HCT116 (cell line): Measurements from ENCODE around the gene CA4. TPM values are rescaled to one million over a fixed set of nuclear protein-coding genes. Genes with fewer than 3 reads are reported as not detected.

Experiments
- ATAC-seq: fragments of 200-7000 bp; cut with Tn5 transposase; 2 replicates; pipeline ENCODE4 v1.9.1; 2020; ENCODE audit warnings: mild to moderate bottlenecking, moderate library complexity
- BruUV-seq: library from RNA; stranded (reverse); fragments of 400-500 nt; replicated peaks from 2 replicates; lab custom pipeline; 2021; lab: Mats Ljungman, UMichigan
- CTCF ChIA-PET: fragments of 300-600 bp; sonication (Branson Sonifier 250); formaldehyde crosslinking; loops from one replicate; lab custom pipeline; 2021; ENCODE audit warnings: antibody characterized with exemption; lab: Charles Lee
- POLR2A ChIA-PET: fragments of 300-600, 350-600 bp; sonication (Branson Sonifier 250); formaldehyde crosslinking; loops from one replicate; lab custom pipeline; 2021; ENCODE audit warnings: antibody characterized with exemption; lab: Charles Lee
- RAD21 ChIA-PET, 2 experiments: fragments of 300-600 bp; sonication (Branson Sonifier 250); formaldehyde crosslinking; loops; one replicate each; lab custom pipeline; 2023; ENCODE audit warnings: low total read pairs in 2 of 2; ENCODE audit not compliant: uncharacterized antibody in 2 of 2, unreplicated experiment in 2 of 2, low non-redundant PET in 1 of 2; lab: Charles Lee
- DNase-seq: peaks from one replicate; pipeline ENCODE4 v3.0.0-alpha.2; 2010; ENCODE audit warnings: low read depth, low spot score
- H2AFZ ChIP-seq: fragments of 200-600 bp; shearing (Covaris generic), sonication (generic); 2 replicates; pipeline ENCODE4 v1.6.1; 2017; ENCODE audit warnings: low read depth, mixed run types, mixed read lengths, antibody characterized with exemption, low read length; ENCODE audit not compliant: poor library complexity, severe bottlenecking
- H3K27ac ChIP-seq: 2 replicates; pipeline ENCODE4 v1.5.1; 2012; ENCODE audit warnings: low read depth, low read length
- H3K27me3 ChIP-seq: fragments of 200-600 bp; sonication (generic); 2 replicates; pipeline ENCODE4 v1.6.1; 2016; ENCODE audit warnings: mixed run types, low read length, mixed read lengths; ENCODE audit not compliant: insufficient read depth
- H3K36me3 ChIP-seq, 2 experiments: fragments of 200-500 bp in 1 of 2; fragments of 200-600 bp in 1 of 2; sonication (Bioruptor generic) in 1 of 2; sonication (generic) in 1 of 2; 2 replicates each; pipeline versions ENCODE4 v1.5.1 to v1.6.1; 2014 to 2016; ENCODE audit warnings: low read length in 2 of 2, inconsistent platforms in 1 of 2, mixed read lengths in 1 of 2, mixed run types in 1 of 2; ENCODE audit not compliant: insufficient read depth in 2 of 2, control insufficient read depth in 1 of 2
- H3K4me1 ChIP-seq, 2 experiments: fragments of 200-600 bp in 1 of 2; sonication (generic) in 1 of 2; 2 replicates each; pipeline versions ENCODE4 v1.5.1 to v1.6.1; 2012 to 2017; ENCODE audit warnings: low read length in 2 of 2, inconsistent platforms in 1 of 2, mild to moderate bottlenecking in 1 of 2, mixed read lengths in 1 of 2, mixed run types in 1 of 2, moderate library complexity in 1 of 2; ENCODE audit not compliant: insufficient read depth in 2 of 2, control insufficient read depth in 1 of 2
- H3K4me2 ChIP-seq: fragments of 200-600 bp; sonication (generic); 2 replicates; pipeline ENCODE4 v1.6.1; 2017; ENCODE audit warnings: mixed run types, low read length, mixed read lengths
- H3K4me3 ChIP-seq, 2 experiments: fragments of 200-600 bp in 1 of 2; sonication (generic) in 1 of 2; replicated peaks in 1 of 2; 2 replicates each; pipeline ENCODE4 v1.5.1; 2011 to 2016; ENCODE audit warnings: low read length in 2 of 2, control low read depth in 1 of 2, low read depth in 1 of 2, mild to moderate bottlenecking in 1 of 2, mixed read lengths in 1 of 2, mixed run types in 1 of 2
- H3K79me2 ChIP-seq: fragments of 200-600 bp; sonication (generic); 2 replicates; pipeline ENCODE4 v1.6.1; 2017; ENCODE audit warnings: mild to moderate bottlenecking, mixed run types, low read length, moderate library complexity, mixed read lengths; ENCODE audit not compliant: insufficient read depth
- H3K9ac ChIP-seq: fragments of 200-600 bp; sonication (generic); 2 replicates; pipeline ENCODE4 v1.6.1; 2016; ENCODE audit warnings: low read length, mixed read lengths
- H3K9me2 ChIP-seq: fragments of 200-600 bp; sonication (generic), shearing (Covaris generic); 2 replicates; pipeline ENCODE4 v1.6.1; 2017; ENCODE audit warnings: mixed run types, mild to moderate bottlenecking, moderate library complexity; ENCODE audit not compliant: insufficient read depth
- H3K9me3 ChIP-seq, 2 experiments: fragments of 200-500 bp in 1 of 2; fragments of 200-600 bp in 1 of 2; sonication (Bioruptor generic) in 1 of 2; sonication (generic) in 1 of 2; 2 replicates each; pipeline ENCODE4 v1.6.1; 2014 to 2017; ENCODE audit warnings: low read length in 2 of 2, mixed read lengths in 2 of 2, inconsistent platforms in 1 of 2, low read depth in 1 of 2, mild to moderate bottlenecking in 1 of 2, mixed run types in 1 of 2, moderate library complexity in 1 of 2; ENCODE audit not compliant: control insufficient read depth in 1 of 2, insufficient read depth in 1 of 2
- H4K20me1 ChIP-seq: fragments of 200-600 bp; sonication (generic), shearing (Covaris generic); 2 replicates; pipeline ENCODE4 v1.6.1; 2017; ENCODE audit warnings: mixed run types, mild to moderate bottlenecking, moderate library complexity; ENCODE audit not compliant: insufficient read depth
- CEBPB ChIP-seq: IDR thresholded peaks from 2 replicates; pipeline ENCODE4 v1.6.1; 2012; ENCODE audit warnings: low read depth
- ELF1 ChIP-seq: IDR thresholded peaks from 2 replicates; pipeline ENCODE4 v1.6.1; 2012; ENCODE audit warnings: low read depth, borderline replicate concordance
- EZH2 ChIP-seq: fragments of 200-600 bp; sonication (generic); IDR thresholded peaks from 2 replicates; pipeline ENCODE4 v1.6.1; 2017; ENCODE audit warnings: antibody characterized with exemption, mixed run types
- EZH2phosphoT487 ChIP-seq: fragments of 200-600 bp; IDR thresholded peaks from 2 replicates; pipeline ENCODE4 v1.6.1; 2018; ENCODE audit warnings: antibody characterized with exemption, borderline replicate concordance
- SP1 ChIP-seq: IDR thresholded peaks from 2 replicates; pipeline ENCODE4 v1.6.1; 2012; ENCODE audit warnings: low read depth
- TCF7L2 ChIP-seq: IDR thresholded peaks from 2 replicates; pipeline ENCODE4 v1.7.0; 2011; ENCODE audit warnings: borderline replicate concordance, inconsistent platforms; ENCODE audit not compliant: insufficient read depth, insufficient read length; ENCODE audit errors: extremely low read depth
- YY1 ChIP-seq: IDR thresholded peaks from 2 replicates; pipeline ENCODE4 v1.6.1; 2011; ENCODE audit warnings: low read length, low read depth, moderate library complexity, mild to moderate bottlenecking; ENCODE audit not compliant: insufficient replicate concordance; ENCODE audit errors: extremely low read depth
- ZFX ChIP-seq: fragments of 450-650 bp; IDR thresholded peaks from 2 replicates; pipeline ENCODE4 v1.6.1; 2017
- intact Hi-C: fragments of 100-400 bp; cut with micrococcal nuclease; formaldehyde crosslinking; loops from 2 replicates; pipeline ENCODE4 v1.10.0; 2022
- total RNA-seq: library from RNA; stranded (reverse); gene quantifications from one replicate; pipeline ENCODE4 v1.2.1, GENCODE V29; 2021; ENCODE audit not compliant: unreplicated experiment
- TF ChIP-seq, protein P1 (sequence below), 3 experiments: fragments of 200-600 bp in 1 of 3; sonication (generic) in 1 of 3; IDR thresholded peaks in 2 of 3; conservative IDR thresholded peaks in 1 of 3; 2 replicates each; pipeline ENCODE4 v1.5.1; 2012 to 2017; ENCODE audit warnings: low read depth in 2 of 3, low read length in 2 of 3, antibody characterized with exemption in 1 of 3, borderline replicate concordance in 1 of 3, control low read depth in 1 of 3, mild to moderate bottlenecking in 1 of 3, mixed read lengths in 1 of 3, mixed run types in 1 of 3, moderate library complexity in 1 of 3; ENCODE audit not compliant: insufficient read depth in 1 of 3
- TF ChIP-seq, protein P2 (sequence below): IDR thresholded peaks from 2 replicates; pipeline ENCODE4 v1.6.1; 2012
- TF ChIP-seq, protein P3 (sequence below): IDR thresholded peaks from 2 replicates; pipeline ENCODE4 v1.6.1; 2012
- TF ChIP-seq, protein P4 (sequence below): IDR thresholded peaks from 2 replicates; pipeline ENCODE4 v1.6.1; 2012; ENCODE audit warnings: low read depth

The CA4 gene
- total RNA-seq, 1 experiment from 2014 or later = 0.20 TPM

DNA sequence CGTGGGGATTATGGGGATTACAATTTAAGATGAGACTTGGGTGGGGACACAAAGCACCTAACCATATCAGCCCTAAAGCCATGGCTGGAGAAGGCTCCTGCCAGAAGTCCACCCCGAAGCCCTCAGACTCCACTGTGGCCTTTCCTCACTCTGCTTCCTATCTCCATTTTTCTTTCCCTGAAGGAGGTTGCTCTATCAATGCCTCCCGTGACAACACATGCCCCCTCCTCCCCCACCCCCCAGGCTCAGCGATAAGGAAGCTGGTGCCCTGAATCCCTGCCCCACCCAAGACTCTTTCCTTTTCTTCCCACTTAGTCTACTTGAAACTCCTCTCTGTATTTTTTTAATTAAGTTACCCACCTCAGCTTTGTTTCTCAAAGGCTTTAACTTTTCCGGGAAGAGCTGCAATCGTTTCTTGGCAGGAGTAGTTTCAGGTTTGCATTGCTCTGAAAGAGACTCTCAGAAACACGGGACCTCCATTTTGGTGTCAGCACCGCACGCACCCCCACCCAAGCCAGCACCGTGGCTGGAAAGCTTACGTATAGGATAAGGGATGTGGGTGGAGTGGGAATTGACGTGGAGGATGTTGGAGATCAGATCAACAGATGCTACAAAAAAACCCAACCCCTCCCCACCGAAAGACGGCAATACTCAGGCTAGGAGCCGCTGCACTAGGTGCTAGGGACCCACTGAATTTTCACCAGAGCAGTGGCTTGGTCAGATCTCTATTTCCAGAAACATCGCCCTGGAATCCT lies 15.2 kb upstream of the CA4 start:
- peak overlapping the region; percentile 77 for H3K9ac ChIP-seq
- TF ChIP-seq TCF7L2 = no peak
- TF ChIP-seq ELF1 = no peak
- no peak for TF ChIP-seq SP1
- TF ChIP-seq, protein P1, sequence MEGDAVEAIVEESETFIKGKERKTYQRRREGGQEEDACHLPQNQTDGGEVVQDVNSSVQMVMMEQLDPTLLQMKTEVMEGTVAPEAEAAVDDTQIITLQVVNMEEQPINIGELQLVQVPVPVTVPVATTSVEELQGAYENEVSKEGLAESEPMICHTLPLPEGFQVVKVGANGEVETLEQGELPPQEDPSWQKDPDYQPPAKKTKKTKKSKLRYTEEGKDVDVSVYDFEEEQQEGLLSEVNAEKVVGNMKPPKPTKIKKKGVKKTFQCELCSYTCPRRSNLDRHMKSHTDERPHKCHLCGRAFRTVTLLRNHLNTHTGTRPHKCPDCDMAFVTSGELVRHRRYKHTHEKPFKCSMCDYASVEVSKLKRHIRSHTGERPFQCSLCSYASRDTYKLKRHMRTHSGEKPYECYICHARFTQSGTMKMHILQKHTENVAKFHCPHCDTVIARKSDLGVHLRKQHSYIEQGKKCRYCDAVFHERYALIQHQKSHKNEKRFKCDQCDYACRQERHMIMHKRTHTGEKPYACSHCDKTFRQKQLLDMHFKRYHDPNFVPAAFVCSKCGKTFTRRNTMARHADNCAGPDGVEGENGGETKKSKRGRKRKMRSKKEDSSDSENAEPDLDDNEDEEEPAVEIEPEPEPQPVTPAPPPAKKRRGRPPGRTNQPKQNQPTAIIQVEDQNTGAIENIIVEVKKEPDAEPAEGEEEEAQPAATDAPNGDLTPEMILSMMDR (IDR thresholded peaks at IDR 0.05 in 2 of 3, conservative IDR thresholded peaks at IDR 0.05 in 1 of 3; ENCODE audit: borderline replicate concordance in 1 of 3, insufficient read depth in 1 of 3, low read depth in 2 of 3, low read length in 2 of 3) = no peak
- TF ChIP-seq YY1 = no peak
- no peak for TF ChIP-seq EZH2phosphoT487
- TF ChIP-seq, protein P2, sequence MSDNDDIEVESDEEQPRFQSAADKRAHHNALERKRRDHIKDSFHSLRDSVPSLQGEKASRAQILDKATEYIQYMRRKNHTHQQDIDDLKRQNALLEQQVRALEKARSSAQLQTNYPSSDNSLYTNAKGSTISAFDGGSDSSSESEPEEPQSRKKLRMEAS = no peak
- TF ChIP-seq, protein P3, sequence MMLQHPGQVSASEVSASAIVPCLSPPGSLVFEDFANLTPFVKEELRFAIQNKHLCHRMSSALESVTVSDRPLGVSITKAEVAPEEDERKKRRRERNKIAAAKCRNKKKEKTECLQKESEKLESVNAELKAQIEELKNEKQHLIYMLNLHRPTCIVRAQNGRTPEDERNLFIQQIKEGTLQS = no peak
- TF ChIP-seq CEBPB = no peak
- no peak for TF ChIP-seq EZH2
- TF ChIP-seq ZFX = no peak
- TF ChIP-seq, protein P4, sequence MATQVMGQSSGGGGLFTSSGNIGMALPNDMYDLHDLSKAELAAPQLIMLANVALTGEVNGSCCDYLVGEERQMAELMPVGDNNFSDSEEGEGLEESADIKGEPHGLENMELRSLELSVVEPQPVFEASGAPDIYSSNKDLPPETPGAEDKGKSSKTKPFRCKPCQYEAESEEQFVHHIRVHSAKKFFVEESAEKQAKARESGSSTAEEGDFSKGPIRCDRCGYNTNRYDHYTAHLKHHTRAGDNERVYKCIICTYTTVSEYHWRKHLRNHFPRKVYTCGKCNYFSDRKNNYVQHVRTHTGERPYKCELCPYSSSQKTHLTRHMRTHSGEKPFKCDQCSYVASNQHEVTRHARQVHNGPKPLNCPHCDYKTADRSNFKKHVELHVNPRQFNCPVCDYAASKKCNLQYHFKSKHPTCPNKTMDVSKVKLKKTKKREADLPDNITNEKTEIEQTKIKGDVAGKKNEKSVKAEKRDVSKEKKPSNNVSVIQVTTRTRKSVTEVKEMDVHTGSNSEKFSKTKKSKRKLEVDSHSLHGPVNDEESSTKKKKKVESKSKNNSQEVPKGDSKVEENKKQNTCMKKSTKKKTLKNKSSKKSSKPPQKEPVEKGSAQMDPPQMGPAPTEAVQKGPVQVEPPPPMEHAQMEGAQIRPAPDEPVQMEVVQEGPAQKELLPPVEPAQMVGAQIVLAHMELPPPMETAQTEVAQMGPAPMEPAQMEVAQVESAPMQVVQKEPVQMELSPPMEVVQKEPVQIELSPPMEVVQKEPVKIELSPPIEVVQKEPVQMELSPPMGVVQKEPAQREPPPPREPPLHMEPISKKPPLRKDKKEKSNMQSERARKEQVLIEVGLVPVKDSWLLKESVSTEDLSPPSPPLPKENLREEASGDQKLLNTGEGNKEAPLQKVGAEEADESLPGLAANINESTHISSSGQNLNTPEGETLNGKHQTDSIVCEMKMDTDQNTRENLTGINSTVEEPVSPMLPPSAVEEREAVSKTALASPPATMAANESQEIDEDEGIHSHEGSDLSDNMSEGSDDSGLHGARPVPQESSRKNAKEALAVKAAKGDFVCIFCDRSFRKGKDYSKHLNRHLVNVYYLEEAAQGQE = no peak
- no peaks in the 10 kb centered on the region for H3K9me3 ChIP-seq
- H3K27me3 ChIP-seq = no peaks in the 10 kb centered on the region
- no peaks in the 10 kb centered on the region for H3K36me3 ChIP-seq
- peaks cover 4% of the 10 kb centered on the region; the same call in 1 of the 2 replicates for H3K79me2 ChIP-seq
- peak overlapping the region; percentile 48 for H3K27ac ChIP-seq
- BruUV-seq = no TSS peak
- ChIA-PET RAD21 (no interaction called here), CTCF (no interaction called here), POLR2A (interaction anchor here (1.7 kb wide), 1 partner anchor 465 kb away, joined by 4 read pairs; the partner anchor contains the start of gene PPM1D)
- no peaks in the 10 kb centered on the region for H3K9me2 ChIP-seq
- no peak for DNase-seq
- intact Hi-C loops = no loop called here
- no peak overlapping the region for H2AFZ ChIP-seq
- peak; percentile 21 for ATAC-seq
- H3K4me2 ChIP-seq = peak overlapping the region; percentile 95
- peak overlapping the region; percentile 85 to 96 for H3K4me3 ChIP-seq
- H3K4me1 ChIP-seq = peaks cover 3 to 14% of the 10 kb centered on the region in 2 experiments; a peak in 1 of 4 replicates
- no peaks in the 10 kb centered on the region for H4K20me1 ChIP-seq
